Limb (tissue), 2 donors: ENCODE measurements around the gene HSPA8.

Experiments
- DNase-seq, 2 donors: peaks; one replicate each; pipeline ENCODE4 v3.0.0-alpha.2; 2016; ENCODE audit errors: extremely low spot score in 2 of 2

The HSPA8 gene

GRCh38 chr11:123047947-123048293 is 14.0 kb downstream of the HSPA8 start:
- DNase-seq: no peak

DNA sequence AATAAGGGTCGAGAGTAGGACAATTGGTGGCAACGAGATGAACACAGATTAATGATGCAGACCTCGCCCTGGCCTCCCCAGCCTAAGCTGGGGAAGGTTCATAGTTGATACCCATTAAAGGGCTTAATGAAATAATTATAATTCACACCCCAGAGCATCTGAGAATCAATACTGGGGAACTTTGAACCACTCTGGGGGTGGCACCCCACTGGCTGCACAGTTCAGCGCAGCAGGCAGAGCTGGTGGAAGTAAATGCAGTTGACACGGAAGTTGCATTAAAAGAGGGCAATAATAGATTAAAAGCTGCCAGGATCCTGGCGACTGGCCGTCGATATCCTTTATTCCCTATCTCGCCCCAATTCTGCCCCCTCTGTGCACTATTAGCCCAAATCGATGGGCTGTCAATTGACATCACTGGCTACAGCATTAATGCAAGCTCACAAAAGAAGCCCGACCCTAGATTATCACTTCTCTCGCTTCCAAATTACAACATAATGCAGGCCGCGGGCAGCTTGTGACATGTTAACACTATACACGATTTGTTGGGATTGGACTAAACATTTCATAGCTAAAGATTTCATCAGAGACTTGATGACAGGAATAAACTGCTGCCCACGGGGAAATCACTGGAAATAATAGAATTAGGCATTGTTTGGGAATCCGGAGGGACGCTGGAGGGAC is 14.5 kb downstream of the HSPA8 start:
- no peak for DNase-seq

GRCh38 chr11:123046473-123047259 is 15.3 kb downstream of the HSPA8 start:
- DNase-seq: no peak

GRCh38 chr11:123045101-123045500 is 16.8 kb downstream of the HSPA8 start:
- no peak for DNase-seq

DNA sequence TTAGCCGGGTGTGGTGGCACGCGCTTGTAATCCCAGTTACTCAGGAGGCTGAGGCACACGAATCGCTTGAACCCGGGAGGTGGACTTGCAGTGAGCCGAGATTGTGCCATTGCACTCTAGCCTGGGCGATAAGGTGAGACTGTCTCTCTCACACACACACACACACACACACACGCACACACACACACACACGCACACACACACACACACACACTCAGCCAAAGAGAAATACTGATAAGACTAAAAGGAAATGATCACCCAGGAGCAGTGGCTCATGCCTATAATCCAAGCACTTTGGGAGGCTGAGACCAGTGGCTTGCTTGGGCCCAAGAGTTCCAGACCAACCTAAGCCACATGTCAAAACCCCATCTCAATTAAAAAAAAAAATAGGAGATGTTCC is 20.8 kb downstream of the HSPA8 start:
- DNase-seq: no peak

GRCh38 chr11:123040111-123040432 is 21.9 kb downstream of the HSPA8 start:
- peak in 1 of 2 donors; percentile 44 for DNase-seq

- no peak for DNase-seq
Measured at GRCh38 chr11:123035831-123036230, 26.1 kb downstream of the HSPA8 start.

- no peak for DNase-seq
Measured at GRCh38 chr11:123034597-123034996, 27.3 kb downstream of the HSPA8 start.

DNA sequence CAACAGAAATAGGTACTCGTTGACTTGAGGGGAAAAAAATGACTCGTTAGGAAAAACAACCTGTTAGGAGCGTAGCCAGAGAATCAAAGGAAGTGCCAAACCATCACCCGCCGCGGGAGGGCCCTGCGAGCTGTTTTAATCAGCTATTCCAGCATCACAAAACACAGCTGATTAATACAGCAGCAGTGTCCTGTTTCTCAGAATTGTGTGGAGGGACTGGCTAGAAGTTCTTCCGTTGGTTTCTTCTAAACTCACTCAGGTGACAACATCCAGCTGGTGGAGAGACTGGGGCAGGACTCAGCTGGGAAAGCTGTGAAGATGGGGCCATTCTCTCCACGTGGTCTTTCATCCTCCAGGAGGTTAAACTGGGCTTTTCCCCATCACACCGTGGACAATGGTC is 28.0 kb downstream of the HSPA8 start:
- DNase-seq: no peak

DNA sequence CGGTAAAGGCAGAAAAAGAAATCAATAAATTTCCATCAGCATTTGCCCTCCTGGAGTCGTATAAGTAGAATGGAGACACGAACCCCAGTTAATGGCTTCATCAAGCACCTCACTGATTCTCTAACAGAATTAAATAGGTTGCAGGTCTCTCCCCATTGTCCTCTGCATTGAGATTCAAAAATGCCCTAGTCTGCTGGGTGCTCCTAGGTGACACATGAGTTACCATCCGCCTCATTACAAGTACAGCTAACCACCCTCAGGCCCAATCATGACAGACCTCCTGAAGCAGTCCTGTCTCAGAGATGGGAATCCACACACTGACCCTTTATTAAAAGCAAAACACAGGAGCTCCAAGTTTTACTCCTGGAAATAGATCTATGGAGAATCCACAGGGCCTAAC is 31.4 kb downstream of the HSPA8 start:
- DNase-seq: no peak

GRCh38 chr11:123020968-123021367 is 41.0 kb downstream of the HSPA8 start:
- DNase-seq: peak in 1 of 2 donors; percentile 21

- no peak for DNase-seq
Measured at GRCh38 chr11:123018702-123019101, 43.2 kb downstream of the HSPA8 start.

- DNase-seq: no peak
Measured at GRCh38 chr11:123011510-123011909, 50.4 kb downstream of the HSPA8 start.
